Astrocyte (in vitro differentiated cells and primary cell): ENCODE data around the gene IL21R.

ENCODE experiments used
- CTCF ChIP-seq: IDR thresholded peaks from 2 replicates; pipeline ENCODE4 v1.5.1; 2011; ENCODE audit warnings: low read depth, mild to moderate bottlenecking, inconsistent platforms, low read length, moderate library complexity; ENCODE audit not compliant: insufficient read depth
- EZH2 ChIP-seq: IDR thresholded peaks from 2 replicates; pipeline ENCODE4 v1.6.1; 2012; ENCODE audit warnings: mild to moderate bottlenecking, low read length, inconsistent platforms; ENCODE audit not compliant: insufficient read depth

DNA sequence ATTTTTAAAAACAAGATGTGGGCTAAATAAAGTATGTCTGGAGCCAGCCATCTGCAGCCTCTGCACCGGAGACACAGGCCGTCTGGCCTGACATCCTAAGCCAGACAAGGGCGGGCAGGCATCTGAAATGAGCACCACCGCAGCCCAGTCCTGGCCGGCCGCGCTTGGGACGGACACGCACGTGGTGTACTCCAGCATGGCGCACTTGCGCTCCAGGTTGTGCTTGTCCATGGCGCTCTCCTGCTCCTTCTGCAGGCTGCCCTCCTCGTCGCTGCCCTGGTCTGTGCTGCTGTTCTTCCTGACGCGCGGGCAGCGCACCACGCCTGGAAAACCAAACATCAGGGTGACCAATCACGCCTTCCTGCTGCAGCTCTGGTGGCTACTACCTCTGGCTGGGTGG, 87.4 kb downstream of the IL21R start:
- TF ChIP-seq CTCF: no peak
- no peak for TF ChIP-seq EZH2
